Measurements from ENCODE around the gene GABRB3. TPM values are rescaled to one million over a fixed set of nuclear protein-coding genes. Genes with fewer than 3 reads are reported as not detected.
A peak's percentile ranks its signal among the peaks of the same experiment; 100 is the strongest.

The GABRB3 gene
- under 1 TPM in 1 of 2 experiments, not detected in 1; 0.19 TPM for total RNA-seq

DNA sequence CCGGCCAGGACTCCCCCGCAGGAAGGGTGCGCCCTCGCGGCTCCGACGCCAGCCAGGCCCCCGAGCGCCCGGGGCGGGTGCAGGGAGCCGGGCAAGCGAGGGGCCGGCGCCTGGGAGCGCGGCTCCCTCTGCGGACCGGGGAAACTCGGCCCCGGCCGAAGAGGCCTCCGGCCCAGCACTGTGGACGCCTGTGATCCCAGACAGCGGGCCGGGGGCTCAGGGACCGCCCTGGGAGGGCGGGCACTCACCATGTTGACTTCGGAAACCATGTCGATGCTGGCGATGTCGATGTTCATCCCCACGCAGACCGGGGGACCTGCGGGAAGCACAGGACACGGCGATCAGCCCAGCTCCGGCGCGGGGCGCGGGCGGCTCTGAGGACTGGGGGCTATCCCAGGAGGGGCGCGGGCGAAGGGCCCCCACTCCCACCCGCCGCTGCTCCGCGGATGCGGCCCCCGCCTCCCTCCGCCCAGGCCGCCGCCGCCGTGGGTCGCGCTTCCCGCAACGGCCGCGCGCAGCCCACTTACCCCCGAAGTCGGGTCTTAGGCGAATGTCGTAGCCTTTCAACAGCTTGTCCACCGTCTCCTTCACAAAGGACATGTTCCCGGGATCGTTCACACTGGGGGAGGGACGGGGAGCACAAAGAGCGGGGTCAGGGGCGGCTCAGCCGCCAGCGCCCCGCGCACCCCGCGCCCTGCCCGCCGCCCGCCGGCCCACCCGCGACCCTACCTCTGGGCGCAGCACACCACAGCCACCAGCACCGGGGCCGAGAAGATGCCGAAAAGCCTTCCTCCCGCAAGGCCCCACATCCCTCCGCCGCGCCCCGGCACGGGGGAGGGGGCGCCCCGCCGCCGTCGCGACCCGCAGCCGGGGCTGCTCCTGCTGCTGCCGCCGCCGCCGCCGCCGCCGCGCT lies at the start of gene GABRB3:
TSS of gene GABRB3 (minus strand) at position 913 of the 913 bp plus-strand sequence.
- no peak for DNase-seq
- CTCF ChIA-PET, result no interaction called here
- Mint-ChIP-seq H3K36me3 (ENCODE audit: low read depth) (peaks cover 2% of the 10 kb centered on the region), H3K4me3 (no peak within 1 kb of the TSS), H3K4me1 (ENCODE audit: low read depth) (peaks cover 8% of the 10 kb centered on the region), H3K27ac (no peak within 1 kb of the TSS), H3K9me3 (no peaks in the 10 kb centered on the region), H3K27me3 (ENCODE audit: low read depth) (peaks cover 38% of the 10 kb centered on the region)
- intact Hi-C loops (cut with micrococcal nuclease), result no loop called here

DNA sequence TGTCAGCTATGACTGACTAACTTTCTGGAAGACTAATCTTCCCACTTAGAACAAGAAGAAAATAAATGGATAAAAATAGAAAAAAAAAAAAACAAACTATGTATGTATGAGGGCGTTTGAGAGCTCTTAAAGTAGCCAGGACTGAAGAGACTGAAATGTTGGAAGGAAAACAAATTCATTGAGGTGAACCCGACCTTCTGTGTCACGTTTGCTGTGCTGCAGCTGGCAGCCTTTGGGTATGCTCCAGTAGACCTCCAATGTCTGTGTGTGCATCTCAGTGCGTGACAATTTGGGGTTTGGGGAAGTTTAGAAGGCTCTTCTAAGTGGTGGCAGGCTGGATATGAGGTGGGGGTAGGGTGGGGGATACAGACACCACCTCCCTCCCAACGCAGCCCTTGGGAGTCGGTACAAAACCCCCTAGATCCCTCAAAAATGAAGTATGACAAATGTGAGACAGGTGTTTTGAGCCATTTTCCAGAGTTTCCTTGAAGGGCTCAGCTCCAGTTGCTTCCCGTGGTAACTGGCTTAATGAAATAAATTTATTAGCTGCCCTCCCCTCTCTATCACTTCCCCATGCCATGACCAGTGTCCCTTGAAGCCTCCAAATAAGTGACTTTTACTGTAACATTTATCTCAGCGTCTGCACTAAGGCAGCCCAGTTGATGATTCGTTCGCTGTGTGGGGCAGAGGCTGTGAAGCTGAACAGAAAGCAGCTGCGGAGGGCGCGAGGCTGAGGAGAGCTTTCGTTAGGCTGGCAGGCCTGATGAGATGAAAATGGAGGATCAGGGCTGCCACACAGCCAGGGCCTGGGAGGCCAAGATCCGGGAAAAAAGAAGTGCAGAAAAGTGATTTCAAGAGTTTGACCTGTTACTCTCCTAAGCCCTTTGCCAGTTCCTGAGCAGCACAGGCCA lies 34.9 kb upstream of the GABRB3 start:
- Mint-ChIP-seq H3K4me3 (no peak overlapping the region), H3K27me3 (ENCODE audit: low read depth) (peaks cover 4% of the 10 kb centered on the region), H3K36me3 (ENCODE audit: low read depth) (no peaks in the 10 kb centered on the region), H3K27ac (no peak overlapping the region), H3K9me3 (peaks cover 9% of the 10 kb centered on the region), H3K4me1 (ENCODE audit: low read depth) (no peaks in the 10 kb centered on the region)
- intact Hi-C loops (cut with micrococcal nuclease), result no loop called here
- DNase-seq, result no peak
- CTCF ChIA-PET, result no interaction called here

DNA sequence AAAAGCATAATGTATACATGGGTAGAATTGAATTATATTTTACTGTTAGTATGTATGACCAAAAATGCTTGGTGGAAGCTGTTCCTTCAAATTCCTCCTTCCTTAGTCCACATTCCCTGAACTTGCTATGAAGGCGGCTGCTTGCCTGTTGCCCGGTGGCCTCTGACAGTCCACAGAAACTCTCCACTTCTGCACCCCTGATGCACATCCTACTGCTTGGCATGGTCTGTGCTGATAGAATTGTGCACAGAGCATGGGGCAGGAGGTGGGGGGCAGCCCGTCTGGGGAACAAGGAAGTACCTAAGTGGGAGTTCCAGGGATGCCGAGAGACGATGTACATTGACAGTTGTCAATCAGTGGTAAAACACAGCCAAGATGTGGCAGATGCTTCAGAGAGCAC lies 33.7 kb upstream of the GABRB3 start:
- Mint-ChIP-seq H3K27ac (no peak overlapping the region), H3K4me3 (no peak overlapping the region), H3K9me3 (peaks cover 4% of the 10 kb centered on the region), H3K27me3 (ENCODE audit: low read depth) (peaks cover 4% of the 10 kb centered on the region), H3K36me3 (ENCODE audit: low read depth) (no peaks in the 10 kb centered on the region), H3K4me1 (ENCODE audit: low read depth) (no peaks in the 10 kb centered on the region)
- CTCF ChIA-PET, result interaction anchor here (0.6 kb wide), 1 partner anchor 9 kb away, joined by 4 read pairs; no protein-coding TSS in a partner anchor
- intact Hi-C loops (cut with micrococcal nuclease), result no loop called here
- no peak for DNase-seq

DNA sequence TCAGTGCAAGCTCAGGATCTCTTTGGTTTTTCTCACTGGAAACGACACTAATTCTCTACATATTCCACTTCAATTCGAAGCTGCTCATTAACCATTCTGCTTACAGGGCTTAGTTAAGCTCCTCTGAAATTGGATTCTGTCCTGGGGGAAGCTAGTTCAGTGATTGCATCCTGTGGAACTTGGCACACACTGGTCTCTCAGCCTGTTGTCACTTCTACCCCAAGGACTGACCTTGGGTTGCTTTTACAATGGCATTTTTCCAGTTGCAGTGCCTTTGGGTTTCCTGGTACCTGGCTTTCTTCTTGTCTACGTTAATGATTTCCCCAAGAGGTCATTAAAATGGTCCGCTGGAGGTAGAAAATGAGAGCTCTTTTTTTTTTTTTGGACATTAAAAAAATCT lies 33.3 kb upstream of the GABRB3 start:
- Mint-ChIP-seq H3K9me3 (peaks cover 3% of the 10 kb centered on the region), H3K36me3 (ENCODE audit: low read depth) (no peaks in the 10 kb centered on the region), H3K4me3 (no peak overlapping the region)

DNA sequence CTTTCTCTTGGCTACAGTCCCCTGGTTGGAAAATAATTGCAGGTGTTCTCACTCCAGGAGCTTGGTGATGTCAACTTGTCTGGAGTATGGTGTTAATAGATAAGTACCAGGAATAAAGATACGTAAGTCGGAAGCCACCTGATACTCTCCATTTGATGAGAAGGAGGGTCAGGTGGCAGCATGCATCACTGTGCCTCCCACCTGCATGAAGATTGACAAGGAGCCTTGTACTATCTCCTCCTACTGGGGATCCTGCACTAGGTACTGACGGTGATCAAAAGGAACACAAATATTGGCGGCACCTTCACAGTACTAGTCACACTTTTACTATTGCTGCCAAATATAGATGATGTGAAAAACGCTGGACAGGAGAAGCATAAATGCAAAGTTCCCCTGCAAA lies 32.6 kb upstream of the GABRB3 start:
- Mint-ChIP-seq H3K36me3 (ENCODE audit: low read depth) (no peaks in the 10 kb centered on the region), H3K27me3 (ENCODE audit: low read depth) (peaks cover 4% of the 10 kb centered on the region), H3K4me3 (no peak overlapping the region), H3K4me1 (ENCODE audit: low read depth) (no peaks in the 10 kb centered on the region), H3K9me3 (peaks cover 2% of the 10 kb centered on the region), H3K27ac (no peak overlapping the region)
- CTCF ChIA-PET, result no interaction called here
- intact Hi-C loops (cut with micrococcal nuclease), result no loop called here
- no peak for DNase-seq

More for the DNA sequence above, 33.3 kb upstream of the GABRB3 start:
- no peaks in the 10 kb centered on the region for H3K4me1 Mint-ChIP-seq (ENCODE audit: low read depth)
- DNase-seq, result no peak
- H3K27ac Mint-ChIP-seq, result no peak overlapping the region
- intact Hi-C loops (cut with micrococcal nuclease), result no loop called here
- CTCF ChIA-PET, result interaction anchor here (0.6 kb wide), 1 partner anchor 9 kb away, joined by 4 read pairs; no protein-coding TSS in a partner anchor
- H3K27me3 Mint-ChIP-seq (ENCODE audit: low read depth), result peaks cover 4% of the 10 kb centered on the region

DNA sequence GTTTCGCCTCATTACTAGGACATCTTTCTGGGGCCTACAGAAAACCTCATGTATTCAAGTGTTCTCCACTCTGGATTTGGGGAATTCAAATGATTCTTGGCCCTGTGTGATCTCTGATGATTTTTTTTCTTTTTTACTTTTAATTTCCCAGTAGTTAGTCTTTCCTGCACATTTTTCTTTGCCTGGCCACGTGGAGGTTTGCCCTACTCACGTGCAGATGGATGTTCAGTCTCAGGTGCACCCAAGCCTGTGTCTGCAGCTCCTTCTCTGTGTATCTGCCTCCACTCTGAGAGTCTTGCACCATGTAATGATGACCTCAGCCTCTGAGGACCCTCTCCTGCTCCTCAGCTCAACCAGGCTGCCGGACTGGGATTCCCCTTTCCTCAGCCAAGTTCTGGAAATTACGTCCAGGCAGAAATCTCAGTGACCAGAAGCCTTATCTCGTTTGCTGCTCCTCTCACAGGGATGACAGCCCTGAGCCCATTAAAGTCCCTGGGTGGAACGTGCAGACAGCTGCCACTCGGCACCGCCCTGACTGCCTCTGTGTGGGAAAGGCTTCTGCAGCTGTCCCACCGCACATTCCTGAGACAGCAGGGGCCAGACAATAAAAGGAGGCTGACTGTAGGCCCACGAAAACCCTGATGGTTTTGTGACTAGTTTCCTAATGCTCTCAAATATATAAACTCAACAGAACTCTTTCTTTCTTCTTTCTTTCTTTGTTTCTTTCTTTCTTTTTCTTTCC lies 31.4 kb upstream of the GABRB3 start:
- Mint-ChIP-seq H3K4me1 (ENCODE audit: low read depth) (no peaks in the 10 kb centered on the region), H3K36me3 (ENCODE audit: low read depth) (no peaks in the 10 kb centered on the region), H3K27ac (no peak overlapping the region), H3K4me3 (no peak overlapping the region), H3K27me3 (ENCODE audit: low read depth) (peaks cover 4% of the 10 kb centered on the region), H3K9me3 (peaks cover 2% of the 10 kb centered on the region)
- DNase-seq, result no peak
- intact Hi-C loops (cut with micrococcal nuclease), result no loop called here
- CTCF ChIA-PET, result no interaction called here

DNA sequence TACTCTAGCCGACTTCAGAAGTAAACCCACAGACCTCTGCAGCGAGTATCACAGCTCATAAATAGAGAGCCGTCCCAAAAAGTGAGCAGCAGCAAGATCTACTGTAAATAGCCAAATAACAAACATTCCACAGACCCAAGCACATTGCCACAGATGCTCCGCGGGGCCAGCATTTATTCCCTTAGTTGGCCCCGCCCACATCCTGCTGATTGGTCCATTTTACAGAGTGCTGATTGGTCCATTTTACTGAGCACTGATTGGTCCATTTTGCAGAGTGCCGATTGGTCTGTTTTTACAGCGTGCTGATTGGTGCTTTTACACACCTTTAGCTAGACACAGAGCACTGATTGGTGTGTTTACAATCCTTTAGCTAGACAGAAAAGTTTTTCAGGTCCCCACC lies 17.3 kb upstream of the GABRB3 start:
- CTCF ChIA-PET, result interaction anchor here (0.6 kb wide), 1 partner anchor 1174 kb away, joined by 3 read pairs; no protein-coding TSS in a partner anchor
- H3K27ac Mint-ChIP-seq, result no peak overlapping the region
- H3K4me3 Mint-ChIP-seq, result no peak overlapping the region
- no peaks in the 10 kb centered on the region for H3K4me1 Mint-ChIP-seq (ENCODE audit: low read depth)
- peaks cover 3% of the 10 kb centered on the region for H3K27me3 Mint-ChIP-seq (ENCODE audit: low read depth)
- no peaks in the 10 kb centered on the region for H3K36me3 Mint-ChIP-seq (ENCODE audit: low read depth)
- intact Hi-C loops (cut with micrococcal nuclease), result no loop called here
- no peak for DNase-seq
- H3K9me3 Mint-ChIP-seq, result peaks cover 7% of the 10 kb centered on the region

DNA sequence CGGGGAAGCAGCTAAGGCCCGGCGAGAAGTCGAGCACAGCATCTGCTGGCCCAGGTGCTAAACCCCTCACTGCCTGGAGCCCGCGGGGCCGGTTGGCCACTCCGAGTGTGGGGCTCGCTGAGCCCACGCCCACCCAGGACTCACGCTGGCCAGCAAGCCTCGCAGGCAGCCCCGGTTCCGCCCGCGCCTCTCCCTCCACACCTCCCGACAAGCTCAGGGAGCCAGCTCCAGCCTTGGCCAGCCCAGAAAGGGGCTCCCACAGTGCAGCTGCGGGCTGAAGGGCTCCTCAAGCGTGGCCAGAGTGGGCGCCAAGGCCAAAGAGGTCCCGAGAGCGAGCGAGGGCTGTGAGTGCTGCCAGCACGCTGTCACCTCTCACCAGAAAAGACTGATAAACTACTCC lies 8.9 kb upstream of the GABRB3 start:
- Mint-ChIP-seq H3K9me3 (peaks cover 3% of the 10 kb centered on the region), H3K27me3 (ENCODE audit: low read depth) (peaks cover 11% of the 10 kb centered on the region), H3K36me3 (ENCODE audit: low read depth) (no peaks in the 10 kb centered on the region), H3K4me3 (no peak overlapping the region), H3K27ac (no peak overlapping the region), H3K4me1 (ENCODE audit: low read depth) (no peaks in the 10 kb centered on the region)
- DNase-seq, result no peak
- CTCF ChIA-PET, result no interaction called here
- intact Hi-C loops (cut with micrococcal nuclease), result no loop called here

DNA sequence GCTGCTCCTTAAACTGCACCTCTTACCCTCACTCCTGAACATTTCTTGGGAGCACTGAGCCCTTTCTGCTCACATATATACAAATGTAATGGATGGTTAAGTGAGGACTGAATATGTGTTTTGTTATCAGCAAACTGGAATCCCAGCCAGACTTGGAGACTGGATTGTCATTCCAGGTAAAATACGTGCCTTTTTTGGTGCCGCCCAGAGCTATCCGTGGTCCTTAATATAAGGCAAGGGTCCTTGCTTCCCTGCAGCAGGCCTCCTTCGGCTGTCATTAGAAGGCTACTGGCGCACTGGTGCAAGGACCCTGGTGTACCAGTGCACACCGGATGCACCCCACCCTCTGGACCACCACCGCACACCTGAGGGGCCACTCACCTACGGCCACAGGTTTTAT lies 1.1 kb upstream of the GABRB3 start:
- H3K27me3 Mint-ChIP-seq (ENCODE audit: low read depth), result peaks cover 41% of the 10 kb centered on the region
- intact Hi-C loops (cut with micrococcal nuclease), result no loop called here

DNA sequence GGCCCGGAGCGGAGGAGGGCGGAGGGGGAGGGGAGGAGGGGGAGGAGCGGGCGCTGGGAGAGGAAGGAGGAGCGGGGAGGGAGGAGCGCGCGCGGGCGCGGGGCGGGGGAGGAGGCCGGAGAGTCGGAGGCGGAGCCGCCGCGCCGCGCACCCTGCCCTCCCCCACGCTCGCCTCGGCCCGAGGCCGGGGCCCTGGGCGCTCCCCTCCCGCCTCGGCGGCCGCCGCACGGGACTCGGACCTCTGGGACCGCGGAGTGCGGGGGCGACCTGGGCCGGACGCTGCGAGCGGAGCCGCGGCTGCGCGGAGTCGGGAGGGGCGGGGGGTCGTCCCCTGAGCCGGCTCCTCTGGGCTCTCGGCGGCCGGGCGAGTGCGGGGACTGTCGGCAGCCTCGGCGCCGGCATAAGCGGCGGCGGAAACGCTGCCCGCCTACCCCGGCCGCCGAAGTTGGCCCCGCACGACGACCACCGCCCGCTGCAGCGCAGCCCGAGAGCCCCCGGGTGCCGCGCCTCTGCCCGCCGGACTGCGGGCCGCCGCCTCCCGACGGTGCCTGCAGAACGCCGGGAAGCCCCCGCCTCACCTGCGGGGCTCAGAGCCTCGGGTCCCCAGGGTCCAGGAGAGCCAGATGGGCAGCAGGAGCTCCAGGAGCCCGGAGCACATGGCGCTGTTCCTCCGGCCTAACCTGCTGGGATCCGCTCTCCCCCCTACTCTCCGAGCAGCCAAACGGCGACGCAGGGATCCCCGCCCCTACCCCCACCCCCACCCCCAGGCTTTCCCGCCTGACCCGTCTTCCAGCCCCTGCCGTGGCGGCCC lies 406 bp upstream of the GABRB3 start:
- DNase-seq, result no peak
- Mint-ChIP-seq H3K27ac (no peak overlapping the region), H3K4me1 (ENCODE audit: low read depth) (peaks cover 8% of the 10 kb centered on the region), H3K36me3 (ENCODE audit: low read depth) (peaks cover 2% of the 10 kb centered on the region), H3K9me3 (peaks cover 2% of the 10 kb centered on the region), H3K27me3 (ENCODE audit: low read depth) (peaks cover 43% of the 10 kb centered on the region), H3K4me3 (no peak overlapping the region)
- CTCF ChIA-PET, result no interaction called here
- intact Hi-C loops (cut with micrococcal nuclease), result no loop called here

More for the DNA sequence above, 1.1 kb upstream of the GABRB3 start:
- no peak overlapping the region for H3K27ac Mint-ChIP-seq
- no peak overlapping the region for H3K4me3 Mint-ChIP-seq
- H3K9me3 Mint-ChIP-seq, result peaks cover 2% of the 10 kb centered on the region
- CTCF ChIA-PET, result no interaction called here
- peaks cover 2% of the 10 kb centered on the region for H3K36me3 Mint-ChIP-seq (ENCODE audit: low read depth)
- DNase-seq, result no peak
- H3K4me1 Mint-ChIP-seq (ENCODE audit: low read depth), result peaks cover 8% of the 10 kb centered on the region

DNA sequence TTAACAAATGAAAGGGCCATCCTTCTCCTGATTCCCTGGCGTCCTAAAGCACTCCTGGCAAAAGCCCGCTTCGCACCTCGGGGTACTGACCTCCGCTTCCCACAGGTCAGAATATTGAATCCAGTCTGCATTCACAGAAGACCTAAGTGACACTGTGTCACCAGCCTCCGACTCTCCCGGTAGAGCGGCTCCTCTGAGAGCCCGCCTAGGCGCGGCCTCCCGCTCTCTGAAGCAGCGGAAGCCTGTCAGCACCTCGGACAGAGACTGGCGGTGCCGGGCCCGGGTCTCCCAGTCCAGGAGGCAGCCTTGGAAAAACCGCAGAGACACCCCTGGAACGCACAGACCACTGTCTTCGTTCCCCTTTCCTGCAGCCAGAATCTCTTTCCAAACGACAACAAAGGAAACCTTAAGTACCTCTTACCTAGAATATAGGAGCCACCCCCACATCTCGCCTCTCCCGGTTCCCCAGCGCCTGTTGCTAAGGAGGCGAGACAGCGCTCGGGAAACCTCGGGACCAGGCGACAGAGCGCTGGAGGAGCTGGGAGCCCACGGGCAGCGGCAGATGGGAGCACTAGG lies 1.2 kb downstream of the GABRB3 start:
- peak; percentile 9 for DNase-seq
- H3K27me3 Mint-ChIP-seq (ENCODE audit: low read depth), result peaks cover 38% of the 10 kb centered on the region
- peaks cover 8% of the 10 kb centered on the region for H3K4me1 Mint-ChIP-seq (ENCODE audit: low read depth)
- no peak overlapping the region for H3K4me3 Mint-ChIP-seq
- no peaks in the 10 kb centered on the region for H3K9me3 Mint-ChIP-seq
- H3K36me3 Mint-ChIP-seq (ENCODE audit: low read depth), result peaks cover 2% of the 10 kb centered on the region
- no peak overlapping the region for H3K27ac Mint-ChIP-seq
- intact Hi-C loops (cut with micrococcal nuclease), result no loop called here
- CTCF ChIA-PET, result no interaction called here
